Activated naive CD4-positive, alpha-beta T cell treated with anti-CD3 and anti-CD28 coated beads for 36 hours (primary cell): ENCODE measurements around the gene LIM2. TPM values are rescaled to one million over a fixed set of nuclear protein-coding genes. Genes with fewer than 3 reads are reported as not detected.

Experiments used
- CTCF ChIA-PET: fragments of 350-600 bp; sonication (Branson Sonifier 250); formaldehyde crosslinking; loops from one replicate; lab custom pipeline; 2021; ENCODE audit warnings: antibody characterized with exemption; lab: Charles Lee
- DNase-seq: peaks from one replicate; pipeline ENCODE4 v3.0.0-alpha.2; 2020
- H3K27ac Mint-ChIP-seq: one replicate; pipeline ENCODE4 v1.8.0; 2021; ENCODE audit warnings: mild to moderate bottlenecking, mixed read lengths
- H3K27me3 Mint-ChIP-seq: one replicate; pipeline ENCODE4 v1.8.0; 2021; ENCODE audit warnings: low read depth, mixed read lengths
- H3K36me3 Mint-ChIP-seq: one replicate; pipeline ENCODE4 v1.8.0; 2021; ENCODE audit warnings: low read depth, mixed read lengths
- H3K4me1 Mint-ChIP-seq: one replicate; pipeline ENCODE4 v1.8.0; 2021; ENCODE audit warnings: low read depth, mixed read lengths
- H3K4me3 Mint-ChIP-seq: one replicate; pipeline ENCODE4 v1.8.0; 2021; ENCODE audit warnings: mild to moderate bottlenecking, moderate library complexity, mixed read lengths
- H3K9me3 Mint-ChIP-seq: one replicate; pipeline ENCODE4 v1.8.0; 2021; ENCODE audit warnings: mixed read lengths
- intact Hi-C: fragments of 100-400 bp; cut with micrococcal nuclease; formaldehyde crosslinking; loops from one replicate; pipeline ENCODE4 v1.15.1; 2023
- total RNA-seq, 2 experiments: library from RNA; stranded (reverse); gene quantifications; one replicate each; pipeline ENCODE4 v1.2.3, GENCODE V29; 2021

LIM2 gene
- total RNA-seq, 2 experiments from 2014 or later = not detected

- DNase-seq = no peak
- Mint-ChIP-seq H3K4me3 (peak overlapping the region; percentile 46), H3K27me3 (no peaks in the 10 kb centered on the region), H3K36me3 (peaks cover 8% of the 10 kb centered on the region), H3K9me3 (no peaks in the 10 kb centered on the region), H3K27ac (peak overlapping the region; percentile 69), H3K4me1 (peaks cover 31% of the 10 kb centered on the region)
- CTCF ChIA-PET = no interaction called here
- intact Hi-C loops = loop anchor here (10.0 kb wide), 1 partner anchor 122 kb away; no protein-coding TSS in a partner anchor
These were observed 4.9 kb upstream of the LIM2 start for GRCh38 chr19:51392701-51393100.

- intact Hi-C loops = loop anchor here (10.0 kb wide), 1 partner anchor 124 kb away; no protein-coding TSS in a partner anchor
- Mint-ChIP-seq H3K4me1 (peaks cover 28% of the 10 kb centered on the region), H3K36me3 (peaks cover 8% of the 10 kb centered on the region), H3K9me3 (no peaks in the 10 kb centered on the region), H3K27ac (no peak overlapping the region), H3K27me3 (no peaks in the 10 kb centered on the region), H3K4me3 (no peak overlapping the region)
- DNase-seq = no peak
- CTCF ChIA-PET = no interaction called here
These were observed 3.4 kb upstream of the LIM2 start for GRCh38 chr19:51391073-51391611.

GRCh38 chr19:51389143-51389542, 1.4 kb upstream of the LIM2 start:
- no peaks in the 10 kb centered on the region for H3K27me3 Mint-ChIP-seq
- no peaks in the 10 kb centered on the region for H3K9me3 Mint-ChIP-seq
- no peak overlapping the region for H3K4me3 Mint-ChIP-seq
- H3K4me1 Mint-ChIP-seq = peaks cover 13% of the 10 kb centered on the region
- H3K36me3 Mint-ChIP-seq = no peaks in the 10 kb centered on the region
- H3K27ac Mint-ChIP-seq = no peak overlapping the region
- no peak for DNase-seq
- CTCF ChIA-PET = no interaction called here
- intact Hi-C loops = no loop called here

- CTCF ChIA-PET = no interaction called here
- no peaks in the 10 kb centered on the region for H3K36me3 Mint-ChIP-seq
- no peak for DNase-seq
- H3K9me3 Mint-ChIP-seq = no peaks in the 10 kb centered on the region
- H3K4me3 Mint-ChIP-seq = no peak overlapping the region
- peaks cover 3% of the 10 kb centered on the region for H3K4me1 Mint-ChIP-seq
- intact Hi-C loops = no loop called here
- H3K27me3 Mint-ChIP-seq = no peaks in the 10 kb centered on the region
- no peak overlapping the region for H3K27ac Mint-ChIP-seq
These were observed 773 bp downstream of the LIM2 start for GRCh38 chr19:51386882-51387520.

GRCh38 chr19:51382004-51382403, 5.8 kb downstream of the LIM2 start:
- H3K36me3 Mint-ChIP-seq = no peaks in the 10 kb centered on the region
- CTCF ChIA-PET = interaction anchor here (0.6 kb wide), 1 partner anchor 129 kb away, joined by 3 read pairs; no protein-coding TSS in a partner anchor
- intact Hi-C loops = no loop called here
- H3K9me3 Mint-ChIP-seq = peaks cover 2% of the 10 kb centered on the region
- DNase-seq = no peak
- H3K27me3 Mint-ChIP-seq = no peaks in the 10 kb centered on the region
- H3K4me3 Mint-ChIP-seq = no peak overlapping the region
- peaks cover 10% of the 10 kb centered on the region for H3K4me1 Mint-ChIP-seq
- H3K27ac Mint-ChIP-seq = no peak overlapping the region

GRCh38 chr19:51380379-51380778, 7.4 kb downstream of the LIM2 start:
- no peak overlapping the region for H3K4me3 Mint-ChIP-seq
- CTCF ChIA-PET = no interaction called here

GRCh38 chr19:51377422-51377821, 10.4 kb downstream of the LIM2 start:
- DNase-seq = no peak
- Mint-ChIP-seq H3K4me3 (no peak overlapping the region), H3K27me3 (no peaks in the 10 kb centered on the region), H3K27ac (no peak overlapping the region), H3K36me3 (no peaks in the 10 kb centered on the region), H3K4me1 (peaks cover 53% of the 10 kb centered on the region), H3K9me3 (peaks cover 4% of the 10 kb centered on the region)
- intact Hi-C loops = no loop called here
- CTCF ChIA-PET = no interaction called here

More at GRCh38 chr19:51380379-51380778, 7.4 kb downstream of the LIM2 start:
- no peak for DNase-seq
- intact Hi-C loops = no loop called here
- Mint-ChIP-seq H3K4me1 (peaks cover 25% of the 10 kb centered on the region), H3K27ac (no peak overlapping the region), H3K27me3 (no peaks in the 10 kb centered on the region), H3K36me3 (no peaks in the 10 kb centered on the region), H3K9me3 (peaks cover 2% of the 10 kb centered on the region)

- H3K9me3 Mint-ChIP-seq = peaks cover 3% of the 10 kb centered on the region
- CTCF ChIA-PET = no interaction called here
- H3K4me3 Mint-ChIP-seq = peak overlapping the region; percentile 24
- peaks cover 65% of the 10 kb centered on the region for H3K4me1 Mint-ChIP-seq
- H3K27me3 Mint-ChIP-seq = no peaks in the 10 kb centered on the region
- H3K27ac Mint-ChIP-seq = peak overlapping the region; percentile 46
- peak; percentile 78 for DNase-seq
- H3K36me3 Mint-ChIP-seq = no peaks in the 10 kb centered on the region
- intact Hi-C loops = no loop called here
These were observed 12.1 kb downstream of the LIM2 start for GRCh38 chr19:51375504-51376221.

GRCh38 chr19:51372649-51373504, 14.9 kb downstream of the LIM2 start, which contains the start of gene NKG7:
Gene NKG7, minus strand, starts transcription at chr19:51372654. Its CDS starts 119 bp downstream, at chr19:51372535.
- Mint-ChIP-seq H3K9me3 (peaks cover 3% of the 10 kb centered on the region), H3K4me3 (peak within 1 kb of the TSS; percentile 60), H3K4me1 (peaks cover 73% of the 10 kb centered on the region), H3K27me3 (no peaks in the 10 kb centered on the region), H3K27ac (peak within 1 kb of the TSS; percentile 88), H3K36me3 (no peaks in the 10 kb centered on the region)
- intact Hi-C loops = loop anchor here (1.0 kb wide), 1 partner anchor 21 kb away; no protein-coding TSS in a partner anchor
- CTCF ChIA-PET = interaction anchor here (0.7 to 1.2 kb wide), 3 partner anchors 22 to 67 kb away, joined by 3 read pairs; no protein-coding TSS in a partner anchor
- DNase-seq = peak; percentile 87

GRCh38 chr19:51372021-51372648, 15.6 kb downstream of the LIM2 start:
- intact Hi-C loops = loop anchor here (1.0 kb wide), 1 partner anchor 22 kb away; no protein-coding TSS in a partner anchor
- CTCF ChIA-PET = interaction anchor here (0.7 to 1.1 kb wide), 2 partner anchors 22 to 35 kb away, joined by 3 read pairs; no protein-coding TSS in a partner anchor
- Mint-ChIP-seq H3K4me1 (peaks cover 73% of the 10 kb centered on the region), H3K27ac (peak overlapping the region; percentile 88), H3K9me3 (peaks cover 3% of the 10 kb centered on the region), H3K27me3 (no peaks in the 10 kb centered on the region), H3K4me3 (peak overlapping the region; percentile 60), H3K36me3 (no peaks in the 10 kb centered on the region)
- DNase-seq = no peak

- intact Hi-C loops = no loop called here
- peaks cover 65% of the 10 kb centered on the region for H3K4me1 Mint-ChIP-seq
- peak overlapping the region; percentile 60 for H3K4me3 Mint-ChIP-seq
- H3K9me3 Mint-ChIP-seq = peaks cover 3% of the 10 kb centered on the region
- H3K36me3 Mint-ChIP-seq = no peaks in the 10 kb centered on the region
- CTCF ChIA-PET = no interaction called here
- peak overlapping the region; percentile 88 for H3K27ac Mint-ChIP-seq
- no peaks in the 10 kb centered on the region for H3K27me3 Mint-ChIP-seq
- no peak for DNase-seq
These were observed 16.5 kb downstream of the LIM2 start for GRCh38 chr19:51371186-51371690.
